Chondrocyte (in vitro differentiated cells): Measurements from ENCODE around the gene ARX. TPM values are rescaled to one million over a fixed set of nuclear protein-coding genes. Genes with fewer than 3 reads are reported as not detected.

Experiments
- DNase-seq: peaks from one replicate; pipeline ENCODE4 v3.0.0; 2021; ENCODE audit warnings: mixed read lengths, low spot score
- H3K27ac Mint-ChIP-seq: one replicate; pipeline ENCODE4 v1.8.0; 2021; ENCODE audit warnings: mild to moderate bottlenecking, moderate library complexity, mixed read lengths; ENCODE audit not compliant: unreplicated experiment
- H3K27me3 Mint-ChIP-seq: 2 replicates; pipeline ENCODE4 v1.8.0; 2021; ENCODE audit warnings: low read depth, mixed read lengths
- H3K36me3 Mint-ChIP-seq: 2 replicates; pipeline ENCODE4 v1.8.0; 2021; ENCODE audit warnings: low read depth, mixed read lengths
- H3K4me1 Mint-ChIP-seq: 2 replicates; pipeline ENCODE4 v1.8.0; 2021; ENCODE audit warnings: low read depth, mild to moderate bottlenecking, mixed read lengths
- H3K4me3 Mint-ChIP-seq: one replicate; pipeline ENCODE4 v1.8.0; 2021; ENCODE audit warnings: mild to moderate bottlenecking, moderate library complexity, mixed read lengths; ENCODE audit not compliant: unreplicated experiment
- H3K9me3 Mint-ChIP-seq: 2 replicates; pipeline ENCODE4 v1.8.0; 2021; ENCODE audit warnings: low read depth, mixed read lengths
- total RNA-seq: library from RNA; stranded (reverse); gene quantifications from 3 replicates; pipeline ENCODE4 v1.2.1, GENCODE V29; 2021
- TF ChIP-seq, protein P1 (sequence below): fragments of 200-600 bp; sonication (generic); IDR thresholded peaks from 2 replicates; pipeline ENCODE4 v1.5.0; 2021; ENCODE audit warnings: antibody characterized with exemption, mild to moderate bottlenecking, moderate library complexity

Gene ARX
- total RNA-seq, 1 donor from 2014 or later, result not detected

DNA sequence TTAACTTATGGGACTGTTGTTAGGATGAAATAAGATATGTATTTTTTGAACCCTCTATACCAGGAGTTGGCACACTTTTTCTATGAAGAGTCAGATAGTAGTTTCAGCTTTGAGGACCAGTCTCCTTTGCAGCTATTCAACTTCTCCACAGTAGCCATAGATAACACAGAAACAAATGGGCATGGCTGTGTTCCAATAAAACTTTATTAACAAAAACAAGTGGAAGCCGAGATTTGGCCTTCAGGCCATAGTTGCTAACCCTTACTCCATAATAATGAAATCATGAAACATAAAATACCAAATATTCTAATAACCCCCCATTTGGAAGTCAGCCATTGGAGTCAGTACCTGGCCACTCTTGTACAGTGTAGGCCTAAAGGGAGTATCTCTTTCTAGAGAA, 30.6 kb downstream of the ARX start:
- TF ChIP-seq, protein P1, sequence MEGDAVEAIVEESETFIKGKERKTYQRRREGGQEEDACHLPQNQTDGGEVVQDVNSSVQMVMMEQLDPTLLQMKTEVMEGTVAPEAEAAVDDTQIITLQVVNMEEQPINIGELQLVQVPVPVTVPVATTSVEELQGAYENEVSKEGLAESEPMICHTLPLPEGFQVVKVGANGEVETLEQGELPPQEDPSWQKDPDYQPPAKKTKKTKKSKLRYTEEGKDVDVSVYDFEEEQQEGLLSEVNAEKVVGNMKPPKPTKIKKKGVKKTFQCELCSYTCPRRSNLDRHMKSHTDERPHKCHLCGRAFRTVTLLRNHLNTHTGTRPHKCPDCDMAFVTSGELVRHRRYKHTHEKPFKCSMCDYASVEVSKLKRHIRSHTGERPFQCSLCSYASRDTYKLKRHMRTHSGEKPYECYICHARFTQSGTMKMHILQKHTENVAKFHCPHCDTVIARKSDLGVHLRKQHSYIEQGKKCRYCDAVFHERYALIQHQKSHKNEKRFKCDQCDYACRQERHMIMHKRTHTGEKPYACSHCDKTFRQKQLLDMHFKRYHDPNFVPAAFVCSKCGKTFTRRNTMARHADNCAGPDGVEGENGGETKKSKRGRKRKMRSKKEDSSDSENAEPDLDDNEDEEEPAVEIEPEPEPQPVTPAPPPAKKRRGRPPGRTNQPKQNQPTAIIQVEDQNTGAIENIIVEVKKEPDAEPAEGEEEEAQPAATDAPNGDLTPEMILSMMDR, result no peak
- Mint-ChIP-seq H3K4me1 (peaks cover 11% of the 10 kb centered on the region), H3K4me3 (no peak overlapping the region), H3K9me3 (no peaks in the 10 kb centered on the region), H3K36me3 (peaks cover 3% of the 10 kb centered on the region), H3K27ac (no peak overlapping the region), H3K27me3 (no peaks in the 10 kb centered on the region)
- DNase-seq, result no peak

DNA sequence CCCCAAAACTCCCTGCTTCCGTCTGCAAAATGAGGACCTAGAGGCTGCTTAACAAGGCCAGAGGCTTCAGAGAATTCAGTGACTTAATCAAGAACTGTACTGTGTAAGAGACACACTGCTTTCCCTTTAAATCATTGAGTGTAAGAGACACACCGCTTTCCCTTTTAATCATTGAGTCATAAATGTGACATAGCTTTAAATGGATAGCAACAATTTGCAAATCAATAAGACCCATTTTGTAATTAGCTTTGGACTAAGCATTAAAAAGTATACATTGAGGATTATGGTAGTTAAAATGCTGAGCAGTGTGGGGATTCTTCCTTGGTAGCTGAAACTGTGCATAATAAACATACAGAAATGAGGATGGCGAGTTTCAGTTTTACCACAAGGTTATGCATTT, 31.8 kb downstream of the ARX start:
- TF ChIP-seq, protein P1, result no peak
- no peaks in the 10 kb centered on the region for H3K27me3 Mint-ChIP-seq
- no peak overlapping the region for H3K4me3 Mint-ChIP-seq
- H3K27ac Mint-ChIP-seq, result no peak overlapping the region
- no peak for DNase-seq
- peaks cover 16% of the 10 kb centered on the region for H3K4me1 Mint-ChIP-seq
- H3K36me3 Mint-ChIP-seq, result peaks cover 3% of the 10 kb centered on the region
- H3K9me3 Mint-ChIP-seq, result no peaks in the 10 kb centered on the region

DNA sequence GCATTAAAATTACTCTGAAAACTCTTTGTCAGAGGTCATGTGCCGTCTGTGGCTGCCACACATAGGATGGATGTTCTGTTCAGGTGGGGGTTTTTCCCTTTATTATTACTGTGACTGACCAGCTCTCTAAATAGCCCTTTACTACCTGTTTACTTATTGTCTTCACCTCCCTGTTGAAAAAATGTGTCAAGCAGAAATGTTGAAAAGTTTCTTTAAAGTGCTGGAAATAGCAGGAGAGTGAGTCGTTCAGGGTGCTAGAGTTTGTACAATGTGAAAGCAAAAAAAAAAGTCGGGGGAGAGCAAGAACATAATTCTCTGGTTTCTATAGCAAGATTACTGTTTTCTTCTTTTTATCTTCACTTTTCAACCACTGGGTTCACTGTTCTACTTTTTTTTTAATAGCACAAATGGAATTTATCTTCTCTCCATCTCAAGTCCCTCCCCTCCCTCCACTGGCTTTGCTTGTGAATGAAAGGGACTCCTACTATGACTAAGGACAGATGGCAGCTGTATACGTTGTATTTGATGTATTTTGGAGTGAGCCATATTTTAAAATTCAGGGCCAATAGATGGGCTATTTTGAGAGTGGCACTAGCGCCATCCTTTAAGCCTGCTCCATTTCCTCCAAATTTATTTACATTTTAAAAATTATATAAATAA, 33.3 kb downstream of the ARX start:
- Mint-ChIP-seq H3K4me3 (no peak overlapping the region), H3K27me3 (no peaks in the 10 kb centered on the region), H3K27ac (no peak overlapping the region), H3K9me3 (no peaks in the 10 kb centered on the region), H3K4me1 (peaks cover 12% of the 10 kb centered on the region), H3K36me3 (peaks cover 3% of the 10 kb centered on the region)
- no peak for DNase-seq
- TF ChIP-seq, protein P1, result no peak

DNA sequence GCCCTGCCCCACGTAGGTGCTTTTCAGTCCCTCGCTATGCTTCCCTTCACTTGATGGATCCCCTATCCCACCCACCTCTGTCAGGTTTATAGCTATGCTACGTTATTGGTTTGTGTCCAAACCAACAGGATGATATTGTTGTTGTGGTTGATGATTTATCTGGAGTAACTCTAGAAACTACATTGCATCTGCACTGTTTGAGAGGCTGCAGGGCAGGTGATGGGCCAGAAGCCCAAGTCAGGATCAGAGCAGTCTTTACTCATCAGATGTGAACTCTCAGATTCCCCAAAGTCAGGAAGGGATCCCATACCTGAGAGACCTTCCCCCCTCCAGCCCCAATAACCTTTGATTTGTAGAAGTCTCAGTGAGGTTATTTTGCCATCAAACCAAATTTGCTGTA, 34.7 kb downstream of the ARX start:
- Mint-ChIP-seq H3K9me3 (no peaks in the 10 kb centered on the region), H3K4me3 (no peak overlapping the region), H3K27me3 (no peaks in the 10 kb centered on the region), H3K27ac (no peak overlapping the region), H3K36me3 (no peaks in the 10 kb centered on the region), H3K4me1 (peaks cover 12% of the 10 kb centered on the region)
- no peak for DNase-seq
- TF ChIP-seq, protein P1, result no peak

DNA sequence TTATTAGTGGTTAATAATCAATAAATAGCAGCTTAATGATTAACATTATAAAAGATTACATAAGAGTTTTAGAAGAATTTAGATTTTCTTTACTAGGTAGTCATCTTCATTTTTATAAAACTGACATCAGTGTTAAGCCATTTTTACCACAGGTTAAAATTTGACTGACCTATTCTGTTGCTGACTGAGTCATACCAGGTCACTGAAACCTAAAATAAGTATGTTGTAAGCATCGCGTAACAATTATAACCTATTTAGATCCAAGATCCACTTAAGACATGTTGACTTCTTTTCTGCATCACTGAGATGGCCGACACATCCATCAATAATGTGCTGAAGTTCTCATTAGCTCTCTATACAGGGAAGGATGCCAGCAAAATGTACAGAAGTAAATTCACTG, 36.7 kb downstream of the ARX start:
- no peaks in the 10 kb centered on the region for H3K36me3 Mint-ChIP-seq
- no peaks in the 10 kb centered on the region for H3K27me3 Mint-ChIP-seq
- no peaks in the 10 kb centered on the region for H3K9me3 Mint-ChIP-seq
- H3K27ac Mint-ChIP-seq, result no peak overlapping the region
- TF ChIP-seq, protein P1, result no peak
- DNase-seq, result no peak
- no peak overlapping the region for H3K4me3 Mint-ChIP-seq
- H3K4me1 Mint-ChIP-seq, result peaks cover 12% of the 10 kb centered on the region
